K562 (cell line): ENCODE data around the gene PRPF6. TPM values are rescaled to one million over a fixed set of nuclear protein-coding genes. Genes with fewer than 3 reads are reported as not detected.

Experiments used
- BRD4 ChIP-seq: fragments of 200-600 bp; sonication (generic); IDR thresholded peaks from 2 replicates; pipeline ENCODE4 v1.6.1; 2017; ENCODE audit warnings: inconsistent platforms
- CBFA2T3 ChIP-seq: fragments of 450-650 bp; IDR thresholded peaks from 2 replicates; pipeline ENCODE4 v1.6.1; 2017
- CBX8 ChIP-seq: fragments of 200-600 bp; sonication (generic); IDR thresholded peaks from 2 replicates; pipeline ENCODE4 v1.6.1; 2012; ENCODE audit warnings: borderline replicate concordance, mixed run types, low read depth, mild to moderate bottlenecking, moderate library complexity, mixed read lengths, low read length, control low read depth, inconsistent platforms; ENCODE audit not compliant: poor library complexity, severe bottlenecking; ENCODE audit errors: extremely low read depth
- DLX4 ChIP-seq: fragments of 250-450 bp; sonication (Bioruptor Pico); IDR thresholded peaks from 2 replicates; pipeline ENCODE4 v1.6.1; 2021; ENCODE audit warnings: mild to moderate bottlenecking
- ETV6 ChIP-seq, 3 experiments: fragments of 150-350 bp in 1 of 3; sonication (generic) in 1 of 3; formaldehyde crosslinking in 1 of 3; IDR thresholded peaks; 2 replicates each; pipeline versions ENCODE4 v1.6.1 to v1.8.0; 2014 to 2022; ENCODE audit warnings: borderline replicate concordance in 2 of 3, low read depth in 2 of 3, antibody characterized with exemption in 1 of 3, low read length in 1 of 3, mild to moderate bottlenecking in 1 of 3, missing genetic modification reagents in 1 of 3
- GABPA ChIP-seq: fragments of 200-800 bp; sonication (Bioruptor generic); conservative IDR thresholded peaks from 2 replicates; pipeline ENCODE4 v1.6.1; 2016; ENCODE audit warnings: low read depth, missing genetic modification characterization, missing compliant biosample characterization
- GTF3C2 ChIP-seq: IDR thresholded peaks from 3 replicates; pipeline ENCODE4 v1.6.1; 2011; ENCODE audit warnings: borderline replicate concordance, mild to moderate bottlenecking, moderate library complexity; ENCODE audit not compliant: insufficient read length; ENCODE audit errors: extremely low read depth
- IRF1 ChIP-seq: sonication (generic); formaldehyde crosslinking; IDR thresholded peaks from 2 replicates; pipeline ENCODE4 v1.8.0; 2022; ENCODE audit warnings: missing genetic modification reagents, mild to moderate bottlenecking, borderline replicate concordance
- LCOR ChIP-seq: sonication (generic); formaldehyde crosslinking; IDR thresholded peaks from 2 replicates; pipeline ENCODE4 v1.8.0; 2022; ENCODE audit warnings: mild to moderate bottlenecking, missing genetic modification reagents
- MAFF ChIP-seq: IDR thresholded peaks from 2 replicates; pipeline ENCODE4 v1.6.1; 2012; ENCODE audit warnings: low read length, improper control_type of control experiment
- NFIC ChIP-seq: fragments of 450-650 bp; IDR thresholded peaks from 2 replicates; pipeline ENCODE4 v1.6.1; 2017; ENCODE audit warnings: mild to moderate bottlenecking, inconsistent platforms
- POLR2AphosphoS5 ChIP-seq: IDR thresholded peaks from 2 replicates; pipeline ENCODE4 v1.6.1; 2011; ENCODE audit warnings: mild to moderate bottlenecking, low read depth, low read length, moderate library complexity; ENCODE audit not compliant: control insufficient read depth, insufficient read depth
- POLR2G ChIP-seq: fragments of 200-400 bp; formaldehyde crosslinking; IDR thresholded peaks from 2 replicates; pipeline ENCODE4 v1.6.1; 2017; ENCODE audit warnings: low read depth, mild to moderate bottlenecking, antibody characterized with exemption, low read length, moderate library complexity
- RBM22 ChIP-seq: fragments of 200-400 bp; formaldehyde crosslinking; IDR thresholded peaks from 2 replicates; pipeline ENCODE4 v1.6.1; 2018; ENCODE audit warnings: low read length, low read depth; ENCODE audit not compliant: poor library complexity, severe bottlenecking
- RFX5 ChIP-seq: IDR thresholded peaks from 2 replicates; pipeline ENCODE4 v1.6.1; 2011; ENCODE audit warnings: low read depth, mild to moderate bottlenecking, improper control_type of control experiment, low read length
- TBP ChIP-seq: optimal IDR thresholded peaks from 2 replicates; pipeline ENCODE3; 2011; ENCODE audit warnings: low read depth, low read length, improper control_type of control experiment
- WHSC1 ChIP-seq: IDR thresholded peaks from one replicate; pipeline ENCODE4 v1.6.1; 2012; ENCODE audit warnings: low read length, control low read depth, inconsistent platforms
- YY1 ChIP-seq, 3 experiments: IDR thresholded peaks; 2 replicates each; pipeline ENCODE4 v1.6.1; 2011; ENCODE audit warnings: low read length in 2 of 3, mild to moderate bottlenecking in 2 of 3, moderate library complexity in 2 of 3, borderline replicate concordance in 1 of 3, control low read depth in 1 of 3, low read depth in 1 of 3; ENCODE audit not compliant: insufficient read depth in 3 of 3, insufficient replicate concordance in 2 of 3, control insufficient read depth in 1 of 3, insufficient read length in 1 of 3; ENCODE audit errors: extremely low read depth in 1 of 3
- ZNF212 ChIP-seq: fragments of 450-650 bp; formaldehyde crosslinking; IDR thresholded peaks from 2 replicates; pipeline ENCODE4 v1.4.0; 2020; ENCODE audit warnings: mild to moderate bottlenecking
- ZNF274 ChIP-seq: IDR thresholded peaks from 2 replicates; pipeline ENCODE4 v1.6.1; 2011; ENCODE audit warnings: low read depth, mild to moderate bottlenecking, low read length, moderate library complexity, borderline replicate concordance
- ZNF354B ChIP-seq: fragments of 250-450 bp; sonication (Bioruptor Pico); IDR thresholded peaks from 2 replicates; pipeline ENCODE4 v1.4.0; 2020
- ZNF436 ChIP-seq: fragments of 250-450, 450-650 bp; sonication (Bioruptor Pico); formaldehyde crosslinking; IDR thresholded peaks from 2 replicates; pipeline ENCODE4 v1.7.0; 2020; ENCODE audit warnings: mild to moderate bottlenecking
- ZZZ3 ChIP-seq: fragments of 450-650 bp; IDR thresholded peaks from 2 replicates; pipeline ENCODE4 v1.6.1; 2016; ENCODE audit warnings: antibody characterized with exemption, mild to moderate bottlenecking, moderate library complexity
- polyA plus RNA-seq, 8 experiments: library from polyadenylated mRNA; depleted of rRNA in 4 of 8; stranded (reverse) in 5 of 8; unstranded in 3 of 8; fragments of >200 nt; fragmentation: Nextera tagmentation in 2 of 8; fragmentation: Illumina TruSeq in 1 of 8; extraction: Ambion mirVana in 2 of 8; extraction: Trizol in 1 of 8; gene quantifications; 2 replicates each; pipeline versions ENCODE4 v1.2.1 to v1.2.3, GENCODE V29; 2011 to 2014; ENCODE audit warnings: inconsistent platforms in 1 of 8, missing spikeins in 1 of 8
- total RNA-seq, 7 experiments: library from RNA; depleted of rRNA in 6 of 7; stranded (reverse); fragments of >200 nt in 6 of 7; fragmentation: Illumina TruSeq in 2 of 7; extraction: Trizol in 2 of 7; gene quantifications; 2 replicates each; pipeline versions ENCODE4 v1.2.1 to v1.2.3, GENCODE V29; 2011 to 2021; ENCODE audit warnings: low replicate concordance in 1 of 7

Gene PRPF6
- total and polyA plus RNA-seq, 9 of the 15 experiments (the other 6 are each of a cell fraction or from before 2014, with no cell fraction given): 4.2 to 83.2 (median 59.9) TPM

- TF ChIP-seq RBM22 (no peak), RFX5 (no peak), BRD4 (peak; percentile 33; the same call in 1 of the 2 replicates), POLR2AphosphoS5 (peak; percentile 47; the same call in 1 of the 2 replicates), ETV6 (IDR thresholded peaks at IDR 0.05; ENCODE audit: borderline replicate concordance in 1 of 2, low read depth in 2 of 2, low read length in 1 of 2) (0 out of 4 replicates have a peak, but pooled peaks of 1 of the 2 experiments have one; percentile 19), ETV6 (CRISPR knock-in tag; IDR thresholded peaks at IDR 0.05; ENCODE audit: borderline replicate concordance) (no peak), CBX8 (no peak), NFIC (peak; percentile 62), DLX4 (CRISPR knock-in tag) (no peak), GABPA (tag) (peak; percentile 74), GTF3C2 (no peak), ZNF436 (CRISPR knock-in tag) (no peak), MAFF (no peak), POLR2G (peak; percentile 83), WHSC1 (no peak), ZNF274 (no peak), ZZZ3 (no peak), CBFA2T3 (peak; percentile 76), LCOR (peak; percentile 67), ZNF212 (CRISPR knock-in tag) (no peak), IRF1 (CRISPR knock-in tag) (no peak), YY1 (IDR thresholded peaks at IDR 0.05; ENCODE audit: borderline replicate concordance in 1 of 3, control insufficient read depth in 1 of 3, extremely low read depth in 1 of 3, insufficient read depth in 3 of 3, insufficient read length in 1 of 3, insufficient replicate concordance in 2 of 3, low read depth in 1 of 3, low read length in 2 of 3) (peak in 2 of 3 experiments; percentile 29 to 56), TBP (peak; percentile 46), ZNF354B (CRISPR knock-in tag) (no peak)
Measured at GRCh38 chr20:64042054-64042781, 61.3 kb downstream of the PRPF6 start (continued).
